K562 (cell line): ENCODE measurements around the gene SOCS2. TPM values are rescaled to one million over a fixed set of nuclear protein-coding genes. Genes with fewer than 3 reads are reported as not detected.

Source experiments
- ADNP ChIP-seq: fragments of 200-800 bp; sonication (Bioruptor generic); IDR thresholded peaks from 2 replicates; pipeline ENCODE4 v1.6.1; 2016; ENCODE audit warnings: missing genetic modification characterization, missing compliant biosample characterization
- AFF1 ChIP-seq, 2 experiments: fragments of 450-650 bp; IDR thresholded peaks; 2 replicates each; pipeline ENCODE4 v1.6.1; 2018; ENCODE audit warnings: mild to moderate bottlenecking in 2 of 2, low read depth in 1 of 2; ENCODE audit not compliant: partially characterized antibody in 2 of 2
- ARNT ChIP-seq, 2 experiments: fragments of 450-650 bp; IDR thresholded peaks; 2 replicates each; pipeline ENCODE4 v1.6.1; 2016; ENCODE audit warnings: mild to moderate bottlenecking in 1 of 2
- CBFA2T3 ChIP-seq: fragments of 450-650 bp; IDR thresholded peaks from 2 replicates; pipeline ENCODE4 v1.6.1; 2017
- CBX1 ChIP-seq: sonication (generic); IDR thresholded peaks from 2 replicates; pipeline ENCODE4 v1.6.1; 2016; ENCODE audit warnings: antibody characterized with exemption, low read depth, mild to moderate bottlenecking
- CBX8 ChIP-seq: fragments of 200-600 bp; sonication (generic); IDR thresholded peaks from 2 replicates; pipeline ENCODE4 v1.6.1; 2012; ENCODE audit warnings: borderline replicate concordance, mixed run types, low read depth, mild to moderate bottlenecking, moderate library complexity, mixed read lengths, low read length, control low read depth, inconsistent platforms; ENCODE audit not compliant: poor library complexity, severe bottlenecking; ENCODE audit errors: extremely low read depth
- HDAC3 ChIP-seq: fragments of 450-650 bp; IDR thresholded peaks from 2 replicates; pipeline ENCODE4 v1.6.1; 2018; ENCODE audit warnings: borderline replicate concordance, mild to moderate bottlenecking, moderate library complexity; ENCODE audit not compliant: partially characterized antibody
- LEF1 ChIP-seq: fragments of 450-650 bp; IDR thresholded peaks from 2 replicates; pipeline ENCODE4 v1.6.1; 2016; ENCODE audit warnings: mild to moderate bottlenecking
- NR1H2 ChIP-seq: sonication (generic); formaldehyde crosslinking; IDR thresholded peaks from 2 replicates; pipeline ENCODE4 v1.4.0; 2020; ENCODE audit warnings: mild to moderate bottlenecking, missing genetic modification reagents
- POLR2A ChIP-seq: fragments of 450-650 bp; conservative IDR thresholded peaks from 2 replicates; pipeline ENCODE4 v1.6.1; 2016
- PRPF4 ChIP-seq: fragments of 200-400 bp; formaldehyde crosslinking; IDR thresholded peaks from one replicate; pipeline ENCODE4 v1.6.1; 2017; ENCODE audit warnings: low read length, low read depth, mild to moderate bottlenecking; ENCODE audit not compliant: insufficient read depth, poor library complexity, severe bottlenecking
- RBBP5 ChIP-seq: fragments of 200-600 bp; sonication (generic); IDR thresholded peaks from 2 replicates; pipeline ENCODE4 v1.6.1; 2012; ENCODE audit warnings: borderline replicate concordance, mild to moderate bottlenecking, low read length, control low read depth, inconsistent platforms; ENCODE audit not compliant: insufficient read depth, poor library complexity, severe bottlenecking
- SIN3B ChIP-seq: fragments of 450-650 bp; IDR thresholded peaks from 2 replicates; pipeline ENCODE4 v1.6.1; 2017; ENCODE audit warnings: low read depth, mild to moderate bottlenecking, moderate library complexity
- SLC30A9 ChIP-seq: fragments of 250-450 bp; sonication (Bioruptor Pico); IDR thresholded peaks from 2 replicates; pipeline ENCODE4 v1.8.0; 2022; ENCODE audit warnings: mild to moderate bottlenecking, moderate library complexity
- SMARCA4 ChIP-seq: fragments of 450-650 bp; IDR thresholded peaks from 2 replicates; pipeline ENCODE4 v1.6.1; 2016
- THRB ChIP-seq: fragments of 450-650 bp; formaldehyde crosslinking; conservative IDR thresholded peaks from 2 replicates; pipeline ENCODE4 v1.4.0; 2022; ENCODE audit warnings: mild to moderate bottlenecking, missing genetic modification characterization
- XRCC5 ChIP-seq: fragments of 200-400 bp; formaldehyde crosslinking; IDR thresholded peaks from 2 replicates; pipeline ENCODE4 v1.6.1; 2017; ENCODE audit warnings: low read depth, mild to moderate bottlenecking, low read length
- ZBTB2 ChIP-seq: fragments of 450-650 bp; IDR thresholded peaks from 2 replicates; pipeline ENCODE4 v1.6.1; 2016; ENCODE audit warnings: antibody characterized with exemption
- ZBTB7A ChIP-seq: IDR thresholded peaks from 2 replicates; pipeline ENCODE4 v1.6.1; 2011; ENCODE audit warnings: low read depth, mild to moderate bottlenecking, low read length, moderate library complexity, borderline replicate concordance; ENCODE audit not compliant: control insufficient read depth
- ZNF133 ChIP-seq: fragments of 250-450 bp; sonication (Bioruptor Pico); IDR thresholded peaks from 2 replicates; pipeline ENCODE4 v1.4.0; 2020; ENCODE audit warnings: mild to moderate bottlenecking
- ZSCAN32 ChIP-seq: fragments of 450-650 bp; formaldehyde crosslinking; IDR thresholded peaks from 2 replicates; pipeline ENCODE4 v1.4.0; 2020; ENCODE audit warnings: mild to moderate bottlenecking, moderate library complexity
- polyA plus RNA-seq, 8 experiments: library from polyadenylated mRNA; depleted of rRNA in 4 of 8; stranded (reverse) in 5 of 8; unstranded in 3 of 8; fragments of >200 nt; fragmentation: Nextera tagmentation in 2 of 8; fragmentation: Illumina TruSeq in 1 of 8; extraction: Ambion mirVana in 2 of 8; extraction: Trizol in 1 of 8; gene quantifications; 2 replicates each; pipeline versions ENCODE4 v1.2.1 to v1.2.3, GENCODE V29; 2011 to 2014; ENCODE audit warnings: inconsistent platforms in 1 of 8, missing spikeins in 1 of 8
- total RNA-seq, 7 experiments: library from RNA; depleted of rRNA in 6 of 7; stranded (reverse); fragments of >200 nt in 6 of 7; fragmentation: Illumina TruSeq in 2 of 7; extraction: Trizol in 2 of 7; gene quantifications; 2 replicates each; pipeline versions ENCODE4 v1.2.1 to v1.2.3, GENCODE V29; 2011 to 2021; ENCODE audit warnings: low replicate concordance in 1 of 7

The SOCS2 gene
- total and polyA plus RNA-seq, 9 of the 15 experiments (the other 6 are each of a cell fraction or from before 2014, with no cell fraction given): 37.0 to 162 (median 98.7) TPM

- TF ChIP-seq ZBTB7A (peak; percentile 96), LEF1 (peak; percentile 37; the same call in 1 of the 2 replicates), CBFA2T3 (0 out of 2 replicates have a peak, but pooled peaks have one; percentile 10), SIN3B (no peak), RBBP5 (peak; percentile 48), ZBTB2 (peak; percentile 66), PRPF4 (peak; percentile 21), ADNP (no peak), SMARCA4 (0 out of 2 replicates have a peak, but pooled peaks have one; percentile 28), ZNF133 (CRISPR knock-in tag) (no peak), ZSCAN32 (CRISPR knock-in tag) (no peak), SLC30A9 (no peak), HDAC3 (peak; percentile 47), XRCC5 (peak; percentile 79; the same call in 1 of the 2 replicates), THRB (0 out of 2 replicates have a peak, but pooled peaks have one; percentile 62), CBX8 (no peak), ARNT (IDR thresholded peaks at IDR 0.05) (peak; percentile 36 to 49; a peak in 1 of 4 replicates), AFF1 (IDR thresholded peaks at IDR 0.05; ENCODE audit: low read depth in 1 of 2, partially characterized antibody in 2 of 2) (peak in 1 of 2 experiments; percentile 73), POLR2A (peak; percentile 4), NR1H2 (CRISPR knock-in tag) (peak; percentile 48; the same call in 1 of the 2 replicates), CBX1 (peak; percentile 39; the same call in 1 of the 2 replicates)
These were observed 1.0 kb upstream of the SOCS2 start (continued) for GRCh38 chr12:93571365-93571924.
